ENCODE results near the gene ARHGDIA. TPM values are rescaled to one million over a fixed set of nuclear protein-coding genes. Genes with fewer than 3 reads are reported as not detected.

ARHGDIA gene
- total RNA-seq, 4 donors from 2014 or later: 282 to 475 (median 350) TPM

DNA sequence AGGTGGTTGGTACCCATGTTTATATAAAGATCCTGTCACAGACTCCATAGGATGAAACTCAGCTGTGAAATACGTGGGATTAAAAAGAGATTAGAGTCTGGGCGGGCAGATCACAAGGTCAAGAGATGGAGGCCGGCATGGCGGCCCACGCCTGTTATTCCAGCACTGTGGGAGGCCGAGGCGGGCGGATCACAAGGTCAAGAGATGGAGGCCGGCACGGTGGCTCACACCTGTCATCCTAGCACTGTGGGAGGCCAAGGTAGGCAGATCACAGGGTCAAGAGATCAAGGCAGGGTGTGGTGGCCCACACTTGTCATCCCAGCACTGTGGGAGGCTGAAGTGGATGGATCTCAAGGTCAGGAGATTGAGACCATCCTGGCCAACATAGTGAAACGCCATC lies 24.3 kb upstream of the ARHGDIA start:
- DNase-seq: no peak
- peaks cover 0 to 15% (median 3%) of the 10 kb centered on the region in 4 donors for H3K4me1 ChIP-seq
- H3K27me3 ChIP-seq: no peaks in the 10 kb centered on the region
- H3K9me3 ChIP-seq: no peaks in the 10 kb centered on the region
- peaks cover 0 to 62% (median 0%) of the 10 kb centered on the region in 3 donors for H3K36me3 ChIP-seq
- H3K4me3 ChIP-seq: no peak overlapping the region
- H3K27ac ChIP-seq: no peak overlapping the region
- TF ChIP-seq, protein P1, sequence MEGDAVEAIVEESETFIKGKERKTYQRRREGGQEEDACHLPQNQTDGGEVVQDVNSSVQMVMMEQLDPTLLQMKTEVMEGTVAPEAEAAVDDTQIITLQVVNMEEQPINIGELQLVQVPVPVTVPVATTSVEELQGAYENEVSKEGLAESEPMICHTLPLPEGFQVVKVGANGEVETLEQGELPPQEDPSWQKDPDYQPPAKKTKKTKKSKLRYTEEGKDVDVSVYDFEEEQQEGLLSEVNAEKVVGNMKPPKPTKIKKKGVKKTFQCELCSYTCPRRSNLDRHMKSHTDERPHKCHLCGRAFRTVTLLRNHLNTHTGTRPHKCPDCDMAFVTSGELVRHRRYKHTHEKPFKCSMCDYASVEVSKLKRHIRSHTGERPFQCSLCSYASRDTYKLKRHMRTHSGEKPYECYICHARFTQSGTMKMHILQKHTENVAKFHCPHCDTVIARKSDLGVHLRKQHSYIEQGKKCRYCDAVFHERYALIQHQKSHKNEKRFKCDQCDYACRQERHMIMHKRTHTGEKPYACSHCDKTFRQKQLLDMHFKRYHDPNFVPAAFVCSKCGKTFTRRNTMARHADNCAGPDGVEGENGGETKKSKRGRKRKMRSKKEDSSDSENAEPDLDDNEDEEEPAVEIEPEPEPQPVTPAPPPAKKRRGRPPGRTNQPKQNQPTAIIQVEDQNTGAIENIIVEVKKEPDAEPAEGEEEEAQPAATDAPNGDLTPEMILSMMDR (IDR thresholded peaks at IDR 0.05): no peak
- no peak for TF ChIP-seq POLR2A (IDR thresholded peaks at IDR 0.05)

DNA sequence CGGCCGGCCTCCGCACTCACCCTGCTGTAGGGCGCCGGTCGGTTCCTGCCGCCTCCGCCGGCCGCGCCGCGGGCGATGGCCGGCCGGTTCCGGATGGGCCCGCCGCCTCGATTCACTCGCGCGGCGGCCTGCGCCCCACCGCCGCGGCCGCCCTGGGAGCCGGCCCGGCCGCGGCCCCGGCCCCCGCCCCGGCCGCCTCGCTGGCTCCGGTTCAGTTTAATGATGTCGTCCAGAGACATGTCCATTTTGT lies 20.1 kb upstream of the ARHGDIA start:
- Histone ChIP-seq H3K27me3 (no peaks in the 10 kb centered on the region), H3K4me3 (peak overlapping the region; percentile 87 to 100 (median 94)), H3K9me3 (no peaks in the 10 kb centered on the region), H3K4me1 (peaks cover 0 to 23% (median 8%) of the 10 kb centered on the region in 4 donors), H3K36me3 (peaks cover 0 to 58% (median 3%) of the 10 kb centered on the region in 3 donors), H3K27ac (peak overlapping the region; percentile 91 to 98 (median 94))
- no peak for TF ChIP-seq POLR2A (IDR thresholded peaks at IDR 0.05)
- TF ChIP-seq, protein P1 (IDR thresholded peaks at IDR 0.05): no peak
- no peak for DNase-seq

DNA sequence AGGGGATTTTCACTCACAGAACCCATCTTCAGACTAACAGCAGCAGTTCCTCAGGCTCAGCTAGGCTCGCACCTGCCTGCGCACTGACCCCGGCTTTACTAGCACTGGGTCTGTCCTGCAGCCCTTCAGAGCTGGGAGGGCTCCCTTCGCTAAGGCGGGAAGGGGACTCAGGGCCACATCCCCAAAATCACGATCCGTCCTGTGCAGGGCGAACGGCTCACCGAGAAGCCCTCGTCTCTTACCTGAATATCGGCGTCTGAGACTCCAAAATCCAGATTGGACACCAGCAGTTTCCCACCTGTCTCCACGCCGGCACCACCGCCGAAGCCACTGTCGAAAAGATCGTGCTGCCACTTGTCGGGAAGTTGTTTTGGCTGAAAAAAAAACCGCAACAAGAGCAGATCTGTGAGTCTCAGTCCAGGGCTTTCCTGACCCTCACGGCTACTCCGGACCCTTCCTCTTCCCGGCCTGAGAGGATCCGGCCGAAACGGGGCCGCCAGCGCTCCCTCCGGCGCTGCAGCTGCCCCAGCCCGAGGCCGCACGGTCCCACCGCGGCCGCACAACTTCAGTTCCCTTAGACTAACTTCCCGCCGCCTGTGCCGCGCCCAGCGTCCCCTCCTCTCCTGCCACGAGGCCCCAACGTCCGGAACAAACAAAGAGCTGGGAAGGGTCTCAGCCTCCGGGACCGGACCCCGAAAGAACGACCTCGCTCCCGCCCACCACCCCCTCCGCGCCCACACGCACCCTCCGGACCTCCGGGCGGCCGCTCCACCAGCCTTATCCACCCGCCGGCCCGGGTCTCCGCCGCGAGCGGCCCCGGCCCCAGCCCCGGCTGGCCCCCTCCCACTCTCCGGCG lies 19.5 kb upstream of the ARHGDIA start:
- H3K27me3 ChIP-seq: no peaks in the 10 kb centered on the region
- no peak for DNase-seq
- H3K27ac ChIP-seq: peak overlapping the region; percentile 91 to 98 (median 94)
- peaks cover 0 to 23% (median 8%) of the 10 kb centered on the region in 4 donors for H3K4me1 ChIP-seq
- TF ChIP-seq, protein P1 (IDR thresholded peaks at IDR 0.05): no peak
- TF ChIP-seq POLR2A (IDR thresholded peaks at IDR 0.05): no peak
- H3K36me3 ChIP-seq: peaks cover 0 to 58% (median 3%) of the 10 kb centered on the region in 3 donors
- H3K4me3 ChIP-seq: peak overlapping the region; percentile 87 to 100 (median 94)
- no peaks in the 10 kb centered on the region for H3K9me3 ChIP-seq

- Histone ChIP-seq H3K4me3 (no peak overlapping the region), H3K4me1 (peaks cover 0 to 23% (median 8%) of the 10 kb centered on the region in 4 donors), H3K9me3 (no peaks in the 10 kb centered on the region), H3K27me3 (no peaks in the 10 kb centered on the region), H3K27ac (no peak overlapping the region), H3K36me3 (peaks cover 0 to 55% (median 3%) of the 10 kb centered on the region in 3 donors)
- DNase-seq: no peak
- TF ChIP-seq POLR2A (IDR thresholded peaks at IDR 0.05): no peak
- TF ChIP-seq, protein P1 (IDR thresholded peaks at IDR 0.05): no peak
Measured at GRCh38 chr17:81889602-81890001, 18.5 kb upstream of the ARHGDIA start.

- Histone ChIP-seq H3K27me3 (no peaks in the 10 kb centered on the region), H3K27ac (no peak overlapping the region), H3K36me3 (peaks cover 0 to 55% (median 3%) of the 10 kb centered on the region in 3 donors), H3K9me3 (no peaks in the 10 kb centered on the region), H3K4me1 (peaks cover 0 to 23% (median 8%) of the 10 kb centered on the region in 4 donors), H3K4me3 (no peak overlapping the region)
- DNase-seq: no peak
- no peak for TF ChIP-seq POLR2A (IDR thresholded peaks at IDR 0.05)
- TF ChIP-seq, protein P1 (IDR thresholded peaks at IDR 0.05): no peak
Measured at GRCh38 chr17:81888988-81889595, 18.0 kb upstream of the ARHGDIA start.

All from Peyer's patch (tissue), 4 donors.